M059J (cell line): ENCODE data around the gene ZNF678. TPM values are rescaled to one million over a fixed set of nuclear protein-coding genes. Genes with fewer than 3 reads are reported as not detected.
"Not testable (repeated sequence)": the region's sequence is repeated elsewhere in the genome, so short reads cannot be mapped to it uniquely, and the experiment has no call there.

Source experiments
- DNase-seq: peaks from one replicate; pipeline ENCODE4 v3.0.0-alpha.2; 2012; ENCODE audit warnings: low read depth
- total RNA-seq: library from RNA; depleted of rRNA; stranded (reverse); fragments of >200 nt; shearing (Covaris generic); gene quantifications from 2 replicates; pipeline ENCODE4 v1.2.3, GENCODE V29; 2014

ZNF678 gene
- total RNA-seq, 1 experiment from 2014 or later, result 4.1 TPM

GRCh38 chr1:227551881-227552280, 11.5 kb upstream of the ZNF678 start:
- DNase-seq, result not testable (repeated sequence)

DNA sequence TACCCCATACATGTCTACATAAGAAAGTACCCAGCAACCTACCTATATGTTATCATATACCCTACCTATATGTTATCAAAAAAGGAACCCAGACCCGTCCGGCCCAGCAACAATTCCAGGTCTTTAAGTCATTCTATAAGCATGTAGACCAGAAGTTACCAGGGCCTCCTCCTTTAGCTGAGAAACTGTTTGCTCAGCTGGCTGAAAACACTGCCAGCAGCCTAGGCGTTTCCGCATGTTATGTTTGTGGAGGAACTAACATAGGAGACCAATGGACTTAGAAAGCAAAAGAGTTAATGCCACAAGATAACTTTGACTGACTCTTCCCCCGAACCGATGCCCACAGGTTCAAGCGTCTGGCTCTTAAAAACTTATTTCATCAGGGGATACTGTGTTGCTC, 7.1 kb upstream of the ZNF678 start:
- DNase-seq, result no peak

GRCh38 chr1:227557962-227558725, 5.2 kb upstream of the ZNF678 start:
- no peak for DNase-seq

DNA sequence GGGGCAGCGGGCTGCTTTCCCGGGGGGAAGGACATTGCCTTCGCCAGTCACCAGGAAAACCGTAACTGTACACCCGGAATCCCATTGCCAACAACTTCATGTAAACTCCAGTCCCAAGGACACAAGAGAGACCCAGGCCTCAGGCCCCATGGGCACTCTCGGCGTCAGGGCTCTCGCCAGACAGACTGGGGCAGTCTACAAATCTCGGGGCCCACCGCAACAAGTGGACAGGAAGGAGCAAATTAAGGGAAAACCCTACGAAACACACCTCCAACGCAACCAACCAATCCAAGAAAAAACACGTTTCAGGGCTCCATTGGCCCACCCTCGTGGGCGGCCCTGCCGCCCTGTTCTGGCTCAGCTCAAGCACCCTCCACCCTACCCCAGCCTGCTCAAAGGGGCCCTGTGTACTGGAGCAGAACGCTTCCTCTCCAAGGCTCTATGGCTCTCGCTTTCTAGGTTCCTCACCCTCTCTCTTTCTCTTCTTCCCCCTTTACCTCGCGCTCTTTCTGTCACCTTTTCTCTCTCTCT, 4.6 kb upstream of the ZNF678 start:
- DNase-seq, result no peak

DNA sequence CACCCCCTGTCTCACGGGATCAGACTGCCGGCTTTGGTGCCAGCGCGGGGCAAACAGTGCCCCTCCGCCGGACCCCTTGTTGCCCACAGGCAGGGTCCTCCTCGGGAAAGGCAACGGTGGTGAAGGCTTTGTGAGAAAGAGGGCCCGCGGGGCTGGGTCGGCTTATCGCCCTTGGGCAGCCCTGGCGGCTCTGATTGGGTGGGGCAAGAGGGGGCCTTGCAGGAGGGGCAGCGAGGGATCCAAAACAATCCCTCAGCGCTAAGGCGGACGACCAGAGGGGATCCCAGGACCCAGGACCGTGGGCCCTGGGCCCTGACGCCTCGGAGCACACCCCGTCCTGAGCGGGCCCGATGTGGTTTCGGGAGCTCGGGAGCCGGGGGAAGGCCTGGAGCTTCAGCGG, 3.9 kb upstream of the ZNF678 start:
- DNase-seq, result no peak

GRCh38 chr1:227559926-227560325, 3.4 kb upstream of the ZNF678 start:
- no peak for DNase-seq

- no peak for DNase-seq
Observed at GRCh38 chr1:227560393-227561173, 2.8 kb upstream of the ZNF678 start.

GRCh38 chr1:227561241-227561907, 2.0 kb upstream of the ZNF678 start:
- DNase-seq, result no peak

GRCh38 chr1:227562037-227562436, 1.3 kb upstream of the ZNF678 start:
- DNase-seq, result no peak

- no peak for DNase-seq
Observed at GRCh38 chr1:227562933-227563323, 428 bp upstream of the ZNF678 start.

- DNase-seq, result no peak
Observed at GRCh38 chr1:227567256-227567655, 3.9 kb downstream of the ZNF678 start.

DNA sequence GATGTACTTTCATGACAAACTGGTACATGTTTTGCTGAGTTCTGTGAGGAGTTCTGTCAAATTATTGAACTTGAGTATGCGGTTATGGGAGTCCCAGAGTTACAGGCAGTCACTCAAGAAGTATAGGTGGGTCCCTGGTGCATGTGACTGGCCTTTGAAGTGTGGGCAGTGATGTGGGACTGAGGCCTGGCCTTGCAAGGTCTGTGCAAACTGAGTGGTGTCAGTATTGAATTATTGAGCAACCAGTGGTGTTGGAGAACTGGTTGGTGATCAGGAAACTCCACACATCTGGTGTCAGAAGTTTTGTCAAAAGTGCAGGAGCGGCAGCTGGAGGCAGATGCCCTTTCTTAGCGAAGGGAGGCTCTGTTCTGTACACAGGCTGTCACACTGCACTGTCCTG, 5.2 kb downstream of the ZNF678 start:
- DNase-seq, result no peak

DNA sequence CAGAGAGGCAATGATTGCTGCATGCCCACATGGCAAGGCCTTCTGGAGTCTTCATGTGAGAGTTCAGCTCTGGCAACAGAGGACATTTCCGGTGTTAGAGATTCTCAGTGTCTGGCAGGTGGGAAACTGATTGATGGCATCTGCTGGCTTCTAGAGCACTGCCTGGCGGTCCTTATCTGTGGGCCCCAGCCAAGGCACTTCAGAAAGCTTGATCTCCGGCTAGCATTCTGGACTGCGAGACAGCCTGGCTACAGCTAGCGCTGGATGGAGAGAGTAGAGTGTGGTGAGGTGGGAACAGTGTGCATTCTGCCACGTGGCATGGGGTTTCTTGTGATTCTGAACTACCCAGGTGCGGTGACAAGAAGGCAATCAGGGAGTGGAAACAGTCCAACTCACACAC, 9.4 kb downstream of the ZNF678 start:
- DNase-seq, result no peak

DNA sequence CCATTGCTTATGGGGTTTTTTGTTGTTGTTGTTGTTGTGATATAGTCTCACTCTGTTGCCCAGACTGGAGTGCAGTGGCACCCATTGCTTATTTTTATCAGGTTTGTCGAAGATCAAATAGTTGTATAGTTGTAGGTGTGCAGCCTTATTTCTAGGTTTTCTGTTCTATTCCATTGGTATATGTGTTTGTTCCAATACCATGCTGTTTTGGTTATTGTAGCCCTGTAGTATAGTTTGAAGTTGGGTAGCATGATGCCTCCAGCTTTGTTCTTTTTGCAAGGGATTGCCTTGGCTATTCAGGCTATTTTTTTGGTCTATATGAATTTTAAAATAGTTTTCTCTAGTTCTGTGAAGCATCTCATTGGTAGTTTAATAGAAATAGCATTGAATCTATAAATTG, 11.6 kb downstream of the ZNF678 start:
- DNase-seq, result no peak

- DNase-seq, result no peak
Observed at GRCh38 chr1:227576189-227576588, 12.8 kb downstream of the ZNF678 start.

- DNase-seq, result no peak
Observed at GRCh38 chr1:227577500-227577899, 14.1 kb downstream of the ZNF678 start.

DNA sequence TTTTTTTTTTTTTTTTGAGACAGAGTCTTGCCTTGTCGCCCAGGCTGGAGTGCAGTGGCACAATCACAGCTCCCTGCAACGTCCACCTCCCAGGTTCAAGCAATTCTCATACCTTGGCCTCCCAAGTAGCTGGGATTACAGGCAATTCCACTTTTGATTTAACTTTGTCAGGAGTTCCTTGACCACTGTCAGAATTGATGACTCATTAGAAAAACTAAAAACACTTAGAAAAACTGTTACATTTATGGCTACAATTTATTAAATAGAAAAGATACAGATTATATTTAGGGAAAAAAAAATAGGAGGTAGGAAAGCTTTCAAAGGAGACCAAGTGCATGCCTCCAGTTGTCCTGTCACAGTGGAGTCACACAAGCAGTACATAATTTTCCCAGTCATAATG, 20.0 kb downstream of the ZNF678 start:
- no peak for DNase-seq

DNA sequence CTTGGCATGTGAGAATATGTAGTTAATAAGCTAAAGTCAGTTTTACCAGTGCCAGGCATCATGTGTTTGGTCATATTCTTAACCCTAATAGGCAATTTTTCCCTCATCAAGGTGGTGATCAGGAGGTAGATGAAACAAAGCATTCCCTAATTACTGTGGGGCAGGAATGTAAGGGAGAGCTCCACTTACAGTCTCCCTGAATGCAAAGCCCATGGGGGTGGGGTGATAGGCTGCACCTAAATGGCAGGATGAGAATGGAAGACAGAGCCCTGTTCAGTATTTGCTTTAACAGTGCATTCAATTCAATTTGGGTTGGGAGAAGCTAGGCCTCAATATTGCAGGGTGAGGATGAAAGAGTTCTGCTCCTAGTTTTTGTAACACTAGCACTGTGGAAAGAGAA, 23.4 kb downstream of the ZNF678 start:
- DNase-seq, result no peak

GRCh38 chr1:227587968-227588367, 24.6 kb downstream of the ZNF678 start:
- no peak for DNase-seq

- not testable (repeated sequence) for DNase-seq
Observed at GRCh38 chr1:227588769-227589168, 25.4 kb downstream of the ZNF678 start.

DNA sequence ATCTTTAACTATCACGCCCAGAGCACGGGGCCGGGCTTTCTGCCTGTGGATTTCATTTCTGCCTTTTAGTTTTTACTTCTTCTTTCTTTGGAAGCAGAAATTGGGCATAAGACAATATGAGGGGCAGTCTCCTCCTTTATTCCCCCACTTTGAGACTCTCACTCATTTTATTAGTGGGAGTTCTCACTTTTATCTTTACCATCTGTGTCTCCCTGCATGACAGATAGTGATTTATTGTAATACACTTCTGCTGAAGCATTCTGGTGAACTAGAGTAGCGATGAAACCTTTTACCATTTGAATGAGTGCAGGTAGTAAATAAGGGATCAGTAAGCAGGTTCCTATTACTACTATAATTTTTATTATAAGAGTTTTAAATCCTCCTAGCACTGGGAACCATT, 26.4 kb downstream of the ZNF678 start:
- DNase-seq, result not testable (repeated sequence)

DNA sequence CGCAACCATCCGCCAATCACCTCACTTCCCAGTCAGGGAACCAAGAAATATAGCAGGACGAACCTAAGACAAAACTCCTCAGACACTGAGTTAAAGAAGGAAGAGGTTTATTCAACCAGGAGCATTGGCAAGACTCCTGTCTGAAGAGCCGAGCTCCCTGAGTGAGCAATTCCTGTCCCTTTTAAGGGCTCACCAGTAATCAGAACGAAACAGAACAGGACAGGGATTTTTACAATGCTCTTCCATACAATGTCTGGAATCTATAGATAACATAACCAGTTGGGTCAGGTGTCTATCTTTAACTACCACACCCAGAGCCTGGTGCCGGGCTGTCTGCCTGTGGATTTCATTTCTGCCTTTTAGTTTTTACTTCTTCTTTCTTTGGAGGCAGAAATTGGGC, 32.9 kb downstream of the ZNF678 start:
- not testable (repeated sequence) for DNase-seq
